ENCODE data around the gene FLNB. TPM values are rescaled to one million over a fixed set of nuclear protein-coding genes. Genes with fewer than 3 reads are reported as not detected.

Gene FLNB, protein sequence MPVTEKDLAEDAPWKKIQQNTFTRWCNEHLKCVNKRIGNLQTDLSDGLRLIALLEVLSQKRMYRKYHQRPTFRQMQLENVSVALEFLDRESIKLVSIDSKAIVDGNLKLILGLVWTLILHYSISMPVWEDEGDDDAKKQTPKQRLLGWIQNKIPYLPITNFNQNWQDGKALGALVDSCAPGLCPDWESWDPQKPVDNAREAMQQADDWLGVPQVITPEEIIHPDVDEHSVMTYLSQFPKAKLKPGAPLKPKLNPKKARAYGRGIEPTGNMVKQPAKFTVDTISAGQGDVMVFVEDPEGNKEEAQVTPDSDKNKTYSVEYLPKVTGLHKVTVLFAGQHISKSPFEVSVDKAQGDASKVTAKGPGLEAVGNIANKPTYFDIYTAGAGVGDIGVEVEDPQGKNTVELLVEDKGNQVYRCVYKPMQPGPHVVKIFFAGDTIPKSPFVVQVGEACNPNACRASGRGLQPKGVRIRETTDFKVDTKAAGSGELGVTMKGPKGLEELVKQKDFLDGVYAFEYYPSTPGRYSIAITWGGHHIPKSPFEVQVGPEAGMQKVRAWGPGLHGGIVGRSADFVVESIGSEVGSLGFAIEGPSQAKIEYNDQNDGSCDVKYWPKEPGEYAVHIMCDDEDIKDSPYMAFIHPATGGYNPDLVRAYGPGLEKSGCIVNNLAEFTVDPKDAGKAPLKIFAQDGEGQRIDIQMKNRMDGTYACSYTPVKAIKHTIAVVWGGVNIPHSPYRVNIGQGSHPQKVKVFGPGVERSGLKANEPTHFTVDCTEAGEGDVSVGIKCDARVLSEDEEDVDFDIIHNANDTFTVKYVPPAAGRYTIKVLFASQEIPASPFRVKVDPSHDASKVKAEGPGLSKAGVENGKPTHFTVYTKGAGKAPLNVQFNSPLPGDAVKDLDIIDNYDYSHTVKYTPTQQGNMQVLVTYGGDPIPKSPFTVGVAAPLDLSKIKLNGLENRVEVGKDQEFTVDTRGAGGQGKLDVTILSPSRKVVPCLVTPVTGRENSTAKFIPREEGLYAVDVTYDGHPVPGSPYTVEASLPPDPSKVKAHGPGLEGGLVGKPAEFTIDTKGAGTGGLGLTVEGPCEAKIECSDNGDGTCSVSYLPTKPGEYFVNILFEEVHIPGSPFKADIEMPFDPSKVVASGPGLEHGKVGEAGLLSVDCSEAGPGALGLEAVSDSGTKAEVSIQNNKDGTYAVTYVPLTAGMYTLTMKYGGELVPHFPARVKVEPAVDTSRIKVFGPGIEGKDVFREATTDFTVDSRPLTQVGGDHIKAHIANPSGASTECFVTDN (N-terminal part only)
- total RNA-seq = 100 to 1,000 TPM; 164 to 258 (median 242) TPM

GRCh38 chr3:58008141-58009025 lies at the start of gene FLNB:
TSS of gene FLNB (plus strand) at chr3:58008422. CDS start at chr3:58008565, 143 bp downstream.
- peak within 1 kb of the TSS; percentile 83 to 97 (median 94) for H3K4me3 ChIP-seq (replicated peaks in 1 of 3)
- 0 to 1% methylated on average over 21 to 36 of the region's 91 CpGs for WGBS, 2 donors
- intact Hi-C loops (cut with DNase I) = loop anchor here (5.0 to 10.0 kb wide), 2 partner anchors 164 to 286 kb away; no protein-coding TSS in a partner anchor
- H3K4me1 ChIP-seq = peaks cover 37 to 43% of the 10 kb centered on the region in 2 donors
- no peaks in the 10 kb centered on the region for H3K27me3 ChIP-seq
- TF ChIP-seq, protein P1, sequence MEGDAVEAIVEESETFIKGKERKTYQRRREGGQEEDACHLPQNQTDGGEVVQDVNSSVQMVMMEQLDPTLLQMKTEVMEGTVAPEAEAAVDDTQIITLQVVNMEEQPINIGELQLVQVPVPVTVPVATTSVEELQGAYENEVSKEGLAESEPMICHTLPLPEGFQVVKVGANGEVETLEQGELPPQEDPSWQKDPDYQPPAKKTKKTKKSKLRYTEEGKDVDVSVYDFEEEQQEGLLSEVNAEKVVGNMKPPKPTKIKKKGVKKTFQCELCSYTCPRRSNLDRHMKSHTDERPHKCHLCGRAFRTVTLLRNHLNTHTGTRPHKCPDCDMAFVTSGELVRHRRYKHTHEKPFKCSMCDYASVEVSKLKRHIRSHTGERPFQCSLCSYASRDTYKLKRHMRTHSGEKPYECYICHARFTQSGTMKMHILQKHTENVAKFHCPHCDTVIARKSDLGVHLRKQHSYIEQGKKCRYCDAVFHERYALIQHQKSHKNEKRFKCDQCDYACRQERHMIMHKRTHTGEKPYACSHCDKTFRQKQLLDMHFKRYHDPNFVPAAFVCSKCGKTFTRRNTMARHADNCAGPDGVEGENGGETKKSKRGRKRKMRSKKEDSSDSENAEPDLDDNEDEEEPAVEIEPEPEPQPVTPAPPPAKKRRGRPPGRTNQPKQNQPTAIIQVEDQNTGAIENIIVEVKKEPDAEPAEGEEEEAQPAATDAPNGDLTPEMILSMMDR (IDR thresholded peaks at IDR 0.05) = peak; percentile 58 to 98 (median 72)
- peak; percentile 38 to 87 for TF ChIP-seq POLR2A (IDR thresholded peaks at IDR 0.05)
- DNase-seq = peak; percentile 69 to 72
- H3K36me3 ChIP-seq = no peaks in the 10 kb centered on the region
- no peaks in the 10 kb centered on the region for H3K9me3 ChIP-seq
- H3K27ac ChIP-seq = peak within 1 kb of the TSS; percentile 81 to 97 (median 91)

DNA sequence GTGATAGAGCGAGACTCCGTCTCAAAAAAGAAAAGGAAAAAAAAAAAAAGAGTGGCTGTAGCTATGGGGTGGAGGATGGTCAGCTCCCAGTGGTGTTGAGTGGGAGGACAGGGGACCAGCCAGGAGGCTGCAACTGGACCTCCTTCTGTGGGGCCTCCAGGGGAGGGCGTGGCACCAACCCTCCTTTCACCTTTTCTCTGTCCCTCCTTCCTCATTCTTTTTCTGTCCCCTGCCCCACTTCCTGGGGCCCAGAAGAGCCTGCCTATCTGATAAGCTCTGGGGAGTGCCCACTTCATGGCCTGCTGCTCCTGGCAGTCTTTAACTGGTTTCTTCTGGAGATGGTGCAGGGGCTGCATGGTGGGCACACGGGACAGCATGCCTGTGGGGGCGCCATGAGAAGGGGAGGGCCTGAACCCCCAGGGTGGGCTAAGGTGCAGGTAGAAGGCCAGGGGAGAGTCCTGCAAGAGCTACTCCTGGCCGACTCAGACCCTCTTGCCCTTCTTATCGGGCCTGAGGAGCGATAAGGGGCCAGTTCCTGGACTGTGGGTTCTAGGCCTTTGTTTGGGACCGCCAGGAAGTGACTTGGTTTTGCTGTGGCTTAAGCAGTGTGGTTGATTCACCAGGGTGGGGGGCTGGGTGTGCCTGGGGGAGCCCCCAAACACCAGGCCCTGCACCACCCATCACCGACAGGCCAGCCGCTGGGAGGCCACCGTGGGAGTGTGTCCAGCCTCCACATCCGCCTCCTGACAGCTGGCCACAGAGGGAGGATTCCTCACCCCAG lies 49.4 kb upstream of the FLNB start:
- Histone ChIP-seq H3K27me3 (no peaks in the 10 kb centered on the region), H3K4me3 (replicated peaks in 1 of 3) (no peak overlapping the region), H3K9me3 (no peaks in the 10 kb centered on the region), H3K4me1 (peaks cover 0 to 25% of the 10 kb centered on the region in 2 donors), H3K27ac (peak overlapping the region in 2 of 3 donors; percentile 5 to 15), H3K36me3 (no peaks in the 10 kb centered on the region)
- no peak for DNase-seq
- WGBS, 2 donors = 85 to 88% methylated on average over 9 to 12 of the region's 13 CpGs
- TF ChIP-seq POLR2A (IDR thresholded peaks at IDR 0.05) = no peak
- TF ChIP-seq, protein P1 (IDR thresholded peaks at IDR 0.05) = no peak
- intact Hi-C loops (cut with DNase I) = no loop called here

DNA sequence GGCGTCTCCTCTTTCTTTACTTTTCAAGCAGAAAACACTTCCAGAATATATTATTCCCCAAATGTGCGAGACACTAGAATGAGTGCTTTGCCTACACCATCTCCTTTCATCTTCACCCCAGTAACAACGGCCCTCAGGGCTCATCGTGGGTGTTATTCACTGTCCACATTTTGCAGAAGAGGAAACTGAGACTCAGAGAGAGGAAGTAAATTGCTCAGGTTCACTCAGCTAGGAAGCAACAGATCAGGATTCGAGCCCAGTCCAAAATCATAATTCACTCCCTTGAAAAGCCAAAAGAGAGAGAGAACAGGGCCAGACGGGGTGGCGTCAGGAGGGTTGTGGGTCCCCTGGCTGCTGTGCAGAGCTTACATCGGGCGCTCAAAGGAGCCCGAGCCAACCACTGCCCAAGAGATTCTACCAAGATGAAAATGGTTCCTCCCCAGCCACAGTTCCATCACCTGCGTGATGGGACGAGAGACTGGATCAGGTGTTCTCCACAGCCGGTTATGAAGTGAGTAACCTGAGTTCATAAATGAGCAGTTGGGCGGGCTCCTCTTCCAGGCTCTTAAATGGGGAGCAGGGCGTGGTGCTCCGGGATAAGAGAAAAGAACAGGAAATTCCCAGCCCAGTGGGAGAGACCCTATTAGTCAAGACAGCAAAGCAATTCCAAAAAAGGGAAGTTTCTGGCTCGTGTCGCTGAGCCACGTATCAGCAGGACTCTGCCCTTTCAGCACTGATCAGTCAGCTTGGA lies 48.6 kb upstream of the FLNB start:
- DNase-seq = no peak
- Histone ChIP-seq H3K9me3 (no peaks in the 10 kb centered on the region), H3K36me3 (no peaks in the 10 kb centered on the region), H3K4me1 (peaks cover 0 to 25% of the 10 kb centered on the region in 2 donors), H3K27ac (peak overlapping the region in 2 of 3 donors; percentile 5 to 15), H3K4me3 (replicated peaks in 1 of 3) (no peak overlapping the region), H3K27me3 (no peaks in the 10 kb centered on the region)
- intact Hi-C loops (cut with DNase I) = no loop called here
- TF ChIP-seq POLR2A (IDR thresholded peaks at IDR 0.05) = no peak
- TF ChIP-seq, protein P1 (IDR thresholded peaks at IDR 0.05) = no peak
- WGBS, 2 donors = 68 to 71% methylated on average over 19 of the region's 19 CpGs

All from thyroid gland (tissue), 4 donors.